EL (cell line): ENCODE results near the gene INO80D.

ENCODE experiments used
- DNase-seq: peaks from one replicate; pipeline ENCODE4 v3.0.0-alpha.2; 2016

Gene INO80D

DNA sequence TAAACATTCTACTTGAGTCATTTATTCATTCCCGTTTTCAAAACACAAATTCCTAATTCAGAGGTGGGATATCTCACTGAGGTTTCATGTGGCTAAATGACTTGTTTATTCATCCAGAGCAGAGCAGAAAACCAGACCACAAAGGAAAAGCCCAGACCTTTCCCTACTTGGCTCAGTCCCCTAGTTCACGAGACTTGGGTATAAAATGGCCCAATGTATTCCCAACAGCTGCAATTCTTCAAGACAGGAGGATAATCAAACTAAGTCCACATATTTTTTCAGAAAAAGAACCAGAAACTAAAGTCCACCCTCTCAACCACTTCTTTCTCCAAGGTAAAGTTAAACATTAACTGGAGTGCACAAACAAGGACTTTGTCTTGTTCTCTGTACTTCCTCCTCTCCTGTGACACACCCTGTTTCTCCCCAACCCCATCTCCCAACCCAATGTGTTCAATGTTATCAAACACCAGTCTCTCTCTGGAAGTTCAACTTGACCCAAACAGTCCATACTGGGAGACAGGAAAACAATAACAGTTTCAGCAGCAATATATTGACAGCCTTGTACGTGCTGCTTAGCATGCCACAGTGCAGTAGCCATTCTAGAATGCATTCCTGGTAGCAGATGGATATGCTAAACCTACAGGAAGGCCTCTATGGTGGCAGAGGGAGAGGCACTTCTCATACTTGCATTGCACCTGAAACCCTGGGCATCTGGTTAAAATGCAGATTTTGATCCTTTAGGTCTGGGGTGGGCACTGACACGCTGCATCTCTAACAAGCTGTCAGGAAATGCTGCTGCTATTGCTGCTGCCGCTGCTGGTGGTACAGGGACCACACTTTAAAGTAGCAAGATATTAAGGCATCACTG is 110.7 kb downstream of the INO80D start:
- no peak for DNase-seq

DNA sequence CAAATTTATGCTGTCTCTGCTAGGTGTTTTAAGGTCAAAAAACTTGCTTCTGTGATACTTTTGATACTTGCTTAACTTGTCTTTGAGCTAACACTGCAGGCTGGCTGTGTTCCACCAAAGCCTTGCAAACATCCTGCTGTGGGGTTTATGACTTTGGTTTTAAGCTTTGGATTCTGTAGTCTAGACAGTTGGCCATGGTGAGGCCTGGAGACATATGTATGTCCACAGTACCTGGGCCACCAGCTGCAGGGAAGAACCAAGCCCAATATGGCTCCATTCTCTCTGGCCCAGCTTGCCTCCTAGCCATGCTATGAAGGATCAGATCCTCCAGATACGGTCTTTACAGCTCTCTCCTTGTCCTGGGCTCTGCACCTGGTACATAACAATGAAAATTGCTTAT is 113.9 kb downstream of the INO80D start:
- no peak for DNase-seq

DNA sequence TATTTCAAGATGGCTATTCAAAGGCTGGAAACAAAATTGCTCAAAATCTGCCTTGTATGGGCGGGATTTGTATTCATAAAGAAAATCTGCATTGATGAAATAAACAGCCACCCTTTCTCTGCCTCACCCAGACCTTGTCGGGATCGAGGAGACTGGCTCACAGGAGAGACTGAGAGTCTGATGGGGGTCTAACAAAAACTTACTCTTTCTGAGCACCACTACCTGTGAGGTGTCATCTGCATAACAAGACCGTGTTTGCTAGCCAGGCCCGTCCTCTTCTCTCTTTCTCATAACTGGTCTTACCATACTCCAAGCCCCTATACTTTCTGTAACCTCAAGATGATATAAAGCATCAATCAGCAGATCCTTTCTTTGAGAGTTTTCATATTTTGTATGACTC is 115.6 kb downstream of the INO80D start:
- no peak for DNase-seq

DNA sequence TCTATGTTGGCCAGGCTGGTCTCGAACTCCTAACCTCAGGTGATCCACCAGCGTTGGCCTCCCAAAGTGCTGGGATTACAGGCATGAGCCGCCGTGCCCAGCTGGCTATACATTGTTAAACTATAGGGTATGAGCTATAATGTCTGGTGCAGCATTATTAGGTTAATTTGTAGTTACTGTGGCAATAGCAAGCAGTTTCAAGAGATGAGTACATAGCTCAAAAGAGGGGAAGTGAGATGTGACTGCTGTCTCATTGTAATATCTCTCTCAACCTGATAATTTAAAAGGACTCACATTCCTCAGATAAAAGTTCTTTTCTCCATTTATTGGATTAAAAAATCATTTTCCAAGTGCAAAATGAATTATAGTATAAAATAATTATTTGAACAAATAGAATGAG is 116.4 kb downstream of the INO80D start:
- no peak for DNase-seq

DNA sequence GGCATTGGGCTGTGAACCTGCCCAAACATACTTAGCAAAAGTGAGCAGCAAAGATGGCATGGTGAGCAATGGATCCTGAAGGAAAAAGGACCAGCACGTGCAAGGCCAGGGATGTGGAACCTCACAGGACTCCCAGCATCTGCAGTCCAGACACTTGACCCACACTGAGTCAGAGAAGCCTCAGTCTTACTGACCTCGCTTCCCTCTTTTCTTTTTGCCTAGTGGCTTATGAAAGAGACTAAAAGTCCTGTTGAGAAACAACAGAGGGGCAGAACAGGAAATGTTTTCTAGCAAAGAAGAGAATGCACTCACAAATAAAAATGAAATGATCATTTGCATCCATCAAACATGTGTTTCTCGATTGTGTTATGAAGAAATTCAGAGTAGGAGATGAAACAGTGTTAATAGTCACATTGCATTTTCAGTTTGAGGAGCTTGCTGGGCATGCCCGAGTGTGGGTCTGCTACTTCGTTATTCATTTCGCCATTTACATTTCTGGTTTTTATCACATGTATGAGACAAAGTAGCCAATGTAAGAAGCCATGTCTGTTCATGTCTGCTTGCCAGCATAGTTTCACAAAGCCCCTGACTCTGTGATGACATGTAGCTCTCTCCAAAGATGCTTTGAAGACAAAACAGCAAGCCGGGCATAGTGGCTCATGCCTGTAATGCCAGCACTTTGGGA is 118.4 kb downstream of the INO80D start:
- peak; percentile 26 for DNase-seq

DNA sequence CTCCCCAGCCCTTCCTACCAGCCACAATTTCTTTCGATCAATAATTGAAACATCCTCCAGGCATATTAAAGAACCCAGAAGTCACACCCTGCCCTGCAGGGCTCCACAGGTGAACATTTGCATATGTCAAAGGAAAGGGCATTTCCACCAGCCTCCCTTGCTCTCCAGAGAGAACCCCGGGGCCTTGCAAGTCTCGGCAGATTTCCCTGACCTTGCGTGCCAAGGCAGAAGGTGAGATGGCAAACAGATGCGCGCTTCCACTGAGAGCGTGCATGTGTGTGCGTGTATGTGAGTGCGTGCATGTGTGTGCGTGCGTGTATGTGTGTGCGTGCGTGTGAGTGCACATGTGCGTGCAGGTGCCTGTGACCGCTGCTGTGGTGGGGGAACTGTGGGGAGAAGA is 120.3 kb downstream of the INO80D start:
- DNase-seq: no peak

DNA sequence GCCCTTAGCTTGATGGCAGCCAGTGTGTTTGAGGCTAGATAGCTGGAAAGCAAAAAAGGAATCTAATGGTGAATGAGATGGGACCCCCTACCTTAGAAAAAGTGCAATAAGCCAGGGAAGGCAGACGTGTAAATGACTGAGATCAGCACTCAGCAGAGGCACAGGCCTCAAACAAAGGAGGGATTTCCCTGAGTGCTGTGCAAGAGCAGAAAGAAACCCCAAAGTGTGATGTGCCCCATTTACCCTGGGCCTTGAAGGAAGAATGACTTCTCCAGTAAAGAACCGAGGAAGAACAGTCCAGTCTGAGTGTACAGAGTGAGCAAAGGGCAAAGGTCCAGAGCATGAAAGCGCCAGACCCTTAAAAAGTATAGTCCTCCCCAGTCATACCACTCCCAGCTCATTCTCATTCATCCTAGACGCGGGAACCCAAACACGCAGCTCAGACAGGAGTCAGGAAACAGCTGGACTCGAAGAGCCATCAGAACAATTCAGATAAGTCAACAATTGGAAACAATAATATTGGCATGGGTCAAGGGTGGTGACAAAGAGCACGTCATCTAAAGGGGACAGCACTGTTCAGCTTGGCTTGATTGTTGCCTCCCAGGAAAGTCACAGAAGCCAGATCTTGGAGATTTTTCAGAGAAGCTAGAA is 121.7 kb downstream of the INO80D start:
- no peak for DNase-seq

DNA sequence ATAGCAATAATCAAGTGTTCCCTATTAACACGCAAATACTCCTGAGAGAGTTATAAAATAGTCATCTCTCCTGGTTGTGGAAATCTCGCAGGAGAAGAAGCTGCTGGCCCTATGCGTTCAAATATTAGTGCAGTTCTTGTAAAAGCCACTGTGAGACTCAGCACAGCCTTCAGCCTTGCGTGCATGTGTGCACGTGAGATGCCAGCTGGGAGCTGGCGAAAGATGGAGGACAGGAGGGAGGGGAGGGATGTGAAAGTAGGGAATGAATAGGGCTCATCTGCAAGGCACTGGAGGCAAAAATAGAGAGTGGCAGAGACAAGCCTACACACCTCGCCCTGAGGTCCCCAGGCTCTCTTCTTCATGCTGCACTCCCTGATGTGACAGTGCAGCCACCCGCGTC is 126.5 kb downstream of the INO80D start:
- DNase-seq: no peak

DNA sequence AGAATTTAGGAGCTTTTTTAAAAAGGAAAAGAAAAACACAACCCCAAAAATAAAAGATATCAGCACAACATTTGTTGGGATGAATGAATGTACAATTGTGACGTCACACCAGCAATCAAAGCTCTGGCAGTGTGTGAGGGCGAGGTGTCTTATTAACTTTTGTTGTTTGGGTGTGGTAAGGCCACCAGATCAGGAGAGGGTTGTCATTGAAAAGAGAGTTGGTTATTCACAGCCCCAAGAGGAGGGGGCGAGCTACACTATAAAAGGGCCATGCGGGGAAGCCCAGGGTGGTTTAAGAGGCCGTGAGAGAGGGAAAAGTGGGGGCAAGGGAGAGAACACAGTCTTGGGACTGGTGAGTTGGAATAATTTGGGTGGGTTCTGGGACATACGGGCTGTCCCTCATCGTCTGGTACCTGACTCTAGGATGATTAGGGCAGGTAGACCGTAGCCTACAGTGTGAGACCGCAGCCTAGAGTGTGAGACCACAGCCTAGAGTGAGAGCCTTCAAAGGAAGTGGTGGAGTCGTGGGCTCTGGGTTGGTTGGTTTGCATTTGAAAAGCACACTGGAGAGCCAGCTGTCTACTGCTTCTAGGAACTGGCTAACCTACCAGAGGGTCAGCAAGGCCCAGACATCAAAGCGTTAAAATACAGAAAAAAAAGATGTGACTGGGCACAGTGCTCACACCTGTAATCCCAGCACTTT is 128.4 kb downstream of the INO80D start:
- no peak for DNase-seq

DNA sequence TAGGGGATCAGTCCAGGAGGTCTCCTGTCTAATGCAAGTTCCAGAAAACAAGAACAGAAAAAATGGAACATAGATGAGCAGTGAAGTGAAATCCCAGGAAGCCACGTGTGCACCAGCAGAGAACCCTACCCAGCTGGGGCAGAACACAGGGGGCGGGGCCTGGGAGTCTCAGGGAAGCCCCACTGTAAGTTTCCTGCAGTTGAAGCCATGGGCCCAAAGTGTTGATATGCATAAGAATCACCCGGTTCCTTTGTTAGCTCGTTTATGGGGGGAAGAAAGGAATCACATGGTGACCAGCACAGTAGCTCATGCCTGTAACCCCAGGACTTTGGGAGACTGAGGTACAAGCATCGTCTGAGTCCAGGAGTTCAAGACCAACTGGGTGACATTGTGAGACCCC is 131.3 kb downstream of the INO80D start:
- DNase-seq: no peak

DNA sequence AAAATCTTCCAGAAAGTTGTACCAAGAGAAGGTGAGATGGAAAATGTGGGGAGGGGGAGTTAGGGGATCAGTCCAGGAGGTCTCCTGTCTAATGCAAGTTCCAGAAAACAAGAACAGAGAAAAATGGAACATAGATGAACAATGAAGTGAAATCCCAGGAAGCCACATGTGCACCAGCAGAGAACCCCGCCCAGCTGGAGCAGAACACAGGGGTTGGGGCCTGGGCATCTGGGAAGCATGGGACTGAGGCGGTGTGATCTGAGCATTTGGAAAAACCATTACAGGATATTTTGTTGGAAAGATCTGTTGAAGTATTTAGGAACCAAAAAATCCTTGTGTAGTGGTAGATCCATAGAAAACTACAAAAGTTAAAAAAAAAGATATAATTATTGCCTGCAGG is 133.7 kb downstream of the INO80D start:
- DNase-seq: no peak

DNA sequence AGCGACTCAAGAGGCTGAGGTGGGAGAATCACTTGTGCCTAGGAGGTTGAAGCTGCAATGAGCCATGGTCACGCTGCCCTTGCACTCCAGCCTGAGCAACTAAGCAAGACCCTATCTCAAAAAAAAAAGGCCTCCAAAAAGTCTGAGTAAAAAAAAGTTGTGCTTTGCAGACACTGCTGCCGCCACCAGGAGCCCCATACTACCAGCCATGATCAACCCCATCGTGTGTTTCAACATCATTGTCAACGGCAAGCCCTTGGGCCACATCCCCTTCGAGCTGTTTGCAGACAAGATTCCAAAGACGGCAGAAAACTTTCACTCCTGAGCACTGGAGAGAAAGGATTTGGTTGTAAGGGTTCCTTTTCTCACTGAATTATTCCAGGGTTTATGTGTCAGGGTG is 137.1 kb downstream of the INO80D start:
- no peak for DNase-seq

DNA sequence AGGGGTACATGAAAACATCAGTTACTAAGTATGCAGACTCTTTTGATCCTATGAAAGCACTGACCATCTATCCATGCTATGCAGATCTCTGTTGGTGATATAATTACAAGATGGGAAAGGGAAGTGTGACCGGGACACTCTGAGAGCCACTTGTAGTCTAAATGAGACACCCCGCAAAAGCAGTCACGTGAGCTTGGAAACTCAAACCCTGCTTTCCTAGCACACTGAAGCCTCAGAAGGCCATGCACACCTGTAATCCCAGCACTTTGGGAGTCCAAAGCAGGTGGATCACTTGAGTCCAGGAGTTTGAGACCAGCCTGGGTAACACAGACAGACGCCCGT is 137.5 kb downstream of the INO80D start:
- DNase-seq: no peak

DNA sequence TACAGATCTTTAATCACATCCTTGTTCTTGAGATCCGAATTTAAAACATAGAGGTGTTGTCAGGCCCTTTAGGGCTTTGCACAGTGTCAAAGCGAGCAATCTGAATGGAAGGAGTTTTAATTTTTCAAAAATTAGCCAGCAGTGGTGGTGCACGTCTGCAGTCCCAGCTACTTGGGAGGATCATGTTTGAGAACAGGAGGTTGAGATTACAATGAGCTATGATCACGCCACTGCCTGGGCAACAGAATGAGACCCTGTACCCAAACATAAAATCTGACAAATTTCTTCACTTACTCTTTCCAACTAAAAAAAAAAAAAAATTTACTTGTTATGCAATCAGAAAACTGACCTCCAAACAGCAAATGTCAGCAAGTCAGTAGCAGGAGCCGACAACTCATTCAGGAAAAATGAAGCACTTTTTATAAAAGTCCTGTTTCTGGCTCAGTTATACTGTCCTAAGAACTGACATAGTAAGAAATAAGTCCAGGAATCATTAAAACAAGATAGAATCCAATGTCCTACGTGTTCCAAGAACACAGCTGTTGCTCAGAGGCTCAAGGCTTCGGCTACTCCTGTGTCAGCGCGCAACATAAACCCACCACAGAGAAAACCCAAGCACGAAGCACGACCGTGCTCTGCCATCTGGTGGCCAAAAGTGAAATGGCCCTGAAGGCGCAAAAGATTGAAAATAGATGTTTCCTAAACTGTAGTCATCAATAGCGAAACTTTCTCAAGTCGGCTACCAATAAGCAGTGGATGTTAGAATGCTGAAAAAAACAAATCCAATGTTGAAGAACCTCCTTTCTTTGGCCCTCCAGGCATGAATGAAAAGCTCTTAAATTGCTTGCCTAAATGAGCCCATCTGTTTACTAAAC is 138.1 kb downstream of the INO80D start:
- peak; percentile 68 for DNase-seq

DNA sequence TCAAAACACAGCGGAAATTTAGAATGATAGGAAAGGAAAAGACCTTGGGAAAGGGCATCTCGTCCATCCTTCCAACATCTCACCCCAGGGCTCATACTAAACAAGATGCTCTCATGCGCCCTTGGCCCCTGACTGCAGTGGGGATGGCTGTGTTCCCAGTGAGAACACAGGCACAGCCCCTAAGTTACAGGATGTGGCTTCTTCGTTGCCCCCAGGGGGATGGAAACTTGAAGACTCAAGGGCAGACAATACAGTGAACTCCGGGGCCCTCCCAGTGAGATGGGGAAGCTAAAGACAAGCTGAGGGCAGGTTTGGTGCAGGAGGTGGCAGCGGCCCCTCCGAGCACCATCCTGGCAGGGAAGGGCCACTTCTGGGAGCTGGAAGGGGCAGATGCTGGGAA is 139.7 kb downstream of the INO80D start:
- DNase-seq: no peak
